ENCODE data around the gene ALAS1.
A peak's percentile ranks its signal among the peaks of the same experiment; 100 is the strongest.

Gene ALAS1

GRCh38 chr3:52220380-52221026 lies 22.5 kb downstream of the ALAS1 start (continued):
- TF ChIP-seq ZNF169 (tag by site-specific recombination; IDR thresholded peaks at IDR 0.05) (no peak), ZNF175 (tag by site-specific recombination; IDR thresholded peaks at IDR 0.05) (no peak), ZNF76 (tag by site-specific recombination; IDR thresholded peaks at IDR 0.05; ENCODE audit: borderline replicate concordance, low read depth) (0 out of 2 replicates have a peak, but pooled peaks have one; percentile 34), ZNF335 (tag by site-specific recombination; conservative IDR thresholded peaks at IDR 0.05) (0 out of 2 replicates have a peak, but pooled peaks have one; percentile 21), CTCF (tag by site-specific recombination; IDR thresholded peaks at IDR 0.05) (peak; percentile 58), PRDM10 (tag by site-specific recombination; IDR thresholded peaks at IDR 0.05) (peak; percentile 39; the same call in 1 of the 2 replicates), ZNF654 (tag by site-specific recombination; IDR thresholded peaks at IDR 0.05; ENCODE audit: low read depth) (peak; percentile 62), ELK4 (IDR thresholded peaks at IDR 0.05; ENCODE audit: borderline replicate concordance, low read depth, low read length) (no peak), ZNF221 (tag by site-specific recombination; IDR thresholded peaks at IDR 0.05; ENCODE audit: borderline replicate concordance) (no peak), ZSCAN23 (tag by site-specific recombination; IDR thresholded peaks at IDR 0.05) (no peak), ZNF114 (tag by site-specific recombination; IDR thresholded peaks at IDR 0.05) (no peak), ZNF2 (tag by site-specific recombination; IDR thresholded peaks at IDR 0.05) (peak; percentile 75; the same call in 1 of the 2 replicates)

GRCh38 chr3:52221141-52221562 lies 23.2 kb downstream of the ALAS1 start:
- POLR2A ChIA-PET: interaction anchor here (1.2 kb wide), 1 partner anchor 11 kb away, joined by 3 read pairs; no protein-coding TSS in a partner anchor
- TF ChIP-seq ZNF560 (tag by site-specific recombination; IDR thresholded peaks at IDR 0.05; ENCODE audit: borderline replicate concordance) (no peak), ZNF473 (tag by site-specific recombination; IDR thresholded peaks at IDR 0.05) (no peak), SP2 (tag by site-specific recombination; IDR thresholded peaks at IDR 0.05) (no peak), ZNF23 (tag by site-specific recombination; IDR thresholded peaks at IDR 0.05; ENCODE audit: borderline replicate concordance) (no peak), SALL2 (tag by site-specific recombination; IDR thresholded peaks at IDR 0.05; ENCODE audit: borderline replicate concordance) (no peak), ZFP37 (tag by site-specific recombination; IDR thresholded peaks at IDR 0.05) (no peak), ZBTB49 (tag by site-specific recombination; IDR thresholded peaks at IDR 0.05; ENCODE audit: low read depth) (no peak), ATF2 (tag by site-specific recombination; IDR thresholded peaks at IDR 0.05; ENCODE audit: low read depth) (no peak), KLF1 (tag by site-specific recombination; IDR thresholded peaks at IDR 0.05) (no peak)
- Histone ChIP-seq H3K4me1 (ENCODE audit: control insufficient read depth, insufficient read depth, low read length) (no peaks in the 10 kb centered on the region), H3K9me3 (ENCODE audit: control insufficient read depth, insufficient read depth, low read depth, low read length) (no peaks in the 10 kb centered on the region), H3K36me3 (ENCODE audit: control insufficient read depth in 2 of 2, insufficient read depth in 1 of 2, low read length in 2 of 2) (peaks cover 0 to 4% of the 10 kb centered on the region in 2 experiments; a peak in 1 of 3 replicates), H3K27ac (ENCODE audit: extremely low read depth, low read depth, low read length) (no peak overlapping the region), H3K4me3 (ENCODE audit: low read depth, low read length) (no peak overlapping the region)
- CTCF ChIA-PET: interaction anchor here (0.5 to 8.1 kb wide), 27 partner anchors 8 to 233 kb away, joined by 3 to 95 read pairs (median 4); no protein-coding TSS in a partner anchor
